HUES48 (cell line): Measurements from ENCODE around the gene CCDC190.
"Not testable (repeated sequence)": the region's sequence is repeated elsewhere in the genome, so short reads cannot be mapped to it uniquely, and the experiment has no call there.

Experiments
- H3K27ac ChIP-seq: one replicate; pipeline ENCODE4 v1.7.0; 2013; ENCODE audit warnings: low read depth, low read length, inconsistent platforms
- H3K27me3 ChIP-seq: 2 replicates; pipeline ENCODE4 v1.6.1; 2013; ENCODE audit warnings: mild to moderate bottlenecking, low read length; ENCODE audit not compliant: control insufficient read depth, insufficient read depth
- H3K36me3 ChIP-seq: 2 replicates; pipeline ENCODE4 v1.6.1; 2013; ENCODE audit warnings: low read length; ENCODE audit not compliant: control insufficient read depth, insufficient read depth
- H3K4me1 ChIP-seq: 2 replicates; pipeline ENCODE4 v1.6.1; 2013; ENCODE audit warnings: mild to moderate bottlenecking, low read length; ENCODE audit not compliant: control insufficient read depth, insufficient read depth
- H3K4me3 ChIP-seq: 2 replicates; pipeline ENCODE4 v1.5.1; 2013; ENCODE audit warnings: mild to moderate bottlenecking, low read depth, low read length
- H3K9ac ChIP-seq: 2 replicates; pipeline ENCODE4 v1.6.1; 2013; ENCODE audit warnings: mild to moderate bottlenecking, low read depth, low read length, moderate library complexity
- H3K9me3 ChIP-seq: 2 replicates; pipeline ENCODE4 v1.6.1; 2013; ENCODE audit warnings: low read length; ENCODE audit not compliant: control insufficient read depth, insufficient read depth

Gene CCDC190

GRCh38 chr1:162877412-162877811 is 16.4 kb upstream of the CCDC190 start:
- H3K27me3 ChIP-seq = no peaks in the 10 kb centered on the region
- H3K4me3 ChIP-seq = no peak overlapping the region
- no peaks in the 10 kb centered on the region for H3K36me3 ChIP-seq
- no peak overlapping the region for H3K9ac ChIP-seq
- H3K27ac ChIP-seq = no peak overlapping the region
- no peaks in the 10 kb centered on the region; the same call in 1 of the 2 replicates for H3K9me3 ChIP-seq
- no peaks in the 10 kb centered on the region for H3K4me1 ChIP-seq

GRCh38 chr1:162876751-162877150 is 15.8 kb upstream of the CCDC190 start:
- H3K9me3 ChIP-seq = no peaks in the 10 kb centered on the region; the same call in 1 of the 2 replicates
- H3K4me1 ChIP-seq = no peaks in the 10 kb centered on the region
- H3K36me3 ChIP-seq = no peaks in the 10 kb centered on the region
- H3K4me3 ChIP-seq = no peak overlapping the region
- H3K27ac ChIP-seq = no peak overlapping the region
- no peaks in the 10 kb centered on the region for H3K27me3 ChIP-seq
- no peak overlapping the region for H3K9ac ChIP-seq

DNA sequence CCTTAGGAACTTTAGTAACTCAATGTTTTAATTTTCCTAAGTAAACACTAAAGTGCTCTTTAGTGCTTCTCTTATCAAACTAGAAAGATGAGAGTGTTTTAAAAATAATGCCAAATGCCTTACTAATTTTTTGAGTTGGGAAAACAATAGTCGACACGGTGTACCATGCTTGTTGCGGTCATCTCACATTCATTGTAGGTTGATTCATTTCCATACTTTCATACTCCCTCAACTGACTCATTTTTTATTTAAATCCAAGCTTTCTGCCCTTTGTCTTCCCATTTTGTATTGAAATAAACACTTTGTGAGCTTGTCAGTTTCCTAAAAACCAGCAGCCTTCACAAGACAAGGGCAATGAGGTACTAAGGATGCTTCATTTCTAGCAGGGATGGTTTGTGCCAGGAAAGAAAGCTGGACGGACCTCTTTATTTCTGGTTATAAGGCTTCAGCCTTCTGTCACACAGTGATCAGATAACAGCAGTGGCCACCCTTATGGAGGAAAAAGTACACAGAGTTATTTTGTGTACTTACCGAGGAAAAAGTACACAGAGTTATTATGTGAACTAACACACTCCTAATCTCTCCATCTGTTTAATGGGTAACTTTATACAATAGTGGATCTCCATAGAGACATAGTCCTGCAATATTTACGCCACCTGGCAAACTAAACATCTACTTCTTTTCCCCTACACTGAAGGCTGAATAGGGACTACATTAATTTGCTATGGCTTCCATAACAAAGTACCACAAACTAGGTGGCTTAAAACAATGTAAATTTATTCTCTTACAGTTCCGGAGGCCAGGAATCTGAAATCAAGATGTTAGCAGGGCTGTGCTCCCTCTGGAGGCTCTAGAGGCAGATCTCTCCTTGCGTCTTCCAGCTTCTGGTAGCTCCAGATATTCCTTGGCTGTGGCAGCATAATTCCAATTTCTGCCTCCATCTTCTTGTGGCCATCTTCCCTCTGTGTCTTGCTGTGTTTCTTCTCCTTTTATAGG is 13.0 kb upstream of the CCDC190 start:
- Histone ChIP-seq H3K36me3 (no peaks in the 10 kb centered on the region), H3K27me3 (no peaks in the 10 kb centered on the region), H3K9me3 (no peaks in the 10 kb centered on the region; the same call in 1 of the 2 replicates), H3K4me1 (no peaks in the 10 kb centered on the region), H3K4me3 (no peak overlapping the region), H3K9ac (no peak overlapping the region), H3K27ac (no peak overlapping the region)

GRCh38 chr1:162872981-162873380 is 12.0 kb upstream of the CCDC190 start:
- Histone ChIP-seq H3K9ac (no peak overlapping the region), H3K4me1 (no peaks in the 10 kb centered on the region), H3K9me3 (no peaks in the 10 kb centered on the region; the same call in 1 of the 2 replicates), H3K4me3 (no peak overlapping the region), H3K27ac (no peak overlapping the region), H3K36me3 (no peaks in the 10 kb centered on the region), H3K27me3 (no peaks in the 10 kb centered on the region)

DNA sequence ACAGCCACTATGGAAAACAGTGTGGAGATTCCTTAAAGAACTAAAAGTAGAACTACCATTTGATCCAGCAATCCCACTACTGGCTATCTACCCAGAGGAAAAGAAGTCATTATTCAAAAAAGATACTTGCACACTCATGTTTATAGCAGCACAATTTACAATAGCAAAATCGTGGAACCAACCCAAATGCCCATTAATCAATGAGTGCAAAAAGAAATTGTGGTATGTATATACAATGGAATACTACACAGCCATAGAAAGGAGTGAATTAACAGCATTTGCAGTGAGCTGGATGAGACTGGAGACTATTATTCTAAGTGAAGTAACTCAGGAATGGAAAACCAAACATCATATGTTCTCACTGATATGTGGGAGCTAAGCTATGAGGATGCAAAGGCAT is 10.4 kb upstream of the CCDC190 start:
- H3K4me3 ChIP-seq, H3K27me3 ChIP-seq, H3K27ac ChIP-seq, H3K4me1 ChIP-seq, H3K9me3 ChIP-seq, H3K9ac ChIP-seq, H3K36me3 ChIP-seq: not testable (repeated sequence)

- Histone ChIP-seq H3K27me3 (no peaks in the 10 kb centered on the region), H3K36me3 (no peaks in the 10 kb centered on the region), H3K9me3 (no peaks in the 10 kb centered on the region; the same call in 1 of the 2 replicates), H3K4me3 (no peak overlapping the region), H3K27ac (no peak overlapping the region), H3K4me1 (no peaks in the 10 kb centered on the region), H3K9ac (no peak overlapping the region)
These were observed 8.0 kb upstream of the CCDC190 start for GRCh38 chr1:162868972-162869371.

GRCh38 chr1:162861625-162862024 is 650 bp upstream of the CCDC190 start:
- Histone ChIP-seq H3K9ac (no peak overlapping the region), H3K4me3 (no peak overlapping the region), H3K36me3 (no peaks in the 10 kb centered on the region), H3K9me3 (no peaks in the 10 kb centered on the region), H3K4me1 (no peaks in the 10 kb centered on the region), H3K27me3 (no peaks in the 10 kb centered on the region), H3K27ac (no peak overlapping the region)

DNA sequence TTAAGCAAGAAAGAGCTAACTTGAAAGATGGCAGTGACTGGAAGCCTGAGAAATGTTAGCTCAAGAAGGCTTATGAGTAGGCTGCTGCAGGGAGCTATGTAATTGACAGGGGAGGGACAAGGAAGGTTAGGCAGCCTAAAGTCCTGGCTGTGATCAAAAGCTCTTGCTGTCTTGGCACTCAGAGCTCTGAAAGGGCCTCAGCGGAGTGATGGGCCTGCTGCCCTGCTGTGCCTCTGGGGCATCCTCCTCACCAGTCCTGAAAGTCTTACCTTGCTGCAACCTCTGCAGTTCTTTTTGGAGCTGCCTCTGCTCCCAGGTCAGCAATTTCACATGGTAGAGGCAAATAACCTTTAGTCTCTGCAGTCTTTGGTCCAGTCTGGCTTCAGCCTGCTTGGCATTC is 1.8 kb downstream of the CCDC190 start:
- Histone ChIP-seq H3K4me1 (no peaks in the 10 kb centered on the region), H3K4me3 (no peak overlapping the region), H3K9me3 (no peaks in the 10 kb centered on the region), H3K27me3 (no peaks in the 10 kb centered on the region), H3K9ac (no peak overlapping the region), H3K36me3 (no peaks in the 10 kb centered on the region), H3K27ac (no peak overlapping the region)

- no peak overlapping the region for H3K27ac ChIP-seq
- H3K9ac ChIP-seq = no peak overlapping the region
- H3K9me3 ChIP-seq = no peaks in the 10 kb centered on the region
- H3K27me3 ChIP-seq = no peaks in the 10 kb centered on the region
- H3K4me3 ChIP-seq = no peak overlapping the region
- no peaks in the 10 kb centered on the region for H3K4me1 ChIP-seq
- no peaks in the 10 kb centered on the region for H3K36me3 ChIP-seq
These were observed 3.1 kb downstream of the CCDC190 start for GRCh38 chr1:162857850-162858249.

DNA sequence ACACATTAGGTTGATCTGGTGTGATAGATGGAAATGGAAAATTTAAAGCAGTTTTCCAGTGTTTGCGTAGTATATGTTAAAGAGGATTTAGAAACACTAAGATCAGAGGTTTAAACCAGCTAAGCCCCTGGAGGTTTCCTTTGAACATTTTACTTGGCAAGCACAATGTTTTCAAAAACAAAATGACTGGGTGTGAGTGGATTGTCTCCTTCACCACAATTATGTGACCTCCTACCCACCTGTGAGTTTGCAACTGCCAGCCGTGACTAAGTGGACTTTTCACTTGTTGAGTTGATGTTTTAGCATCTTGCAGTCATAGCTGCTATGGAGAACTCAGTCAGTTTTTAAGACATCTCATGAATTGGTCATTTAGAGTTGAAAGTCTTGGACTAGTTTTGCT is 4.7 kb downstream of the CCDC190 start:
- Histone ChIP-seq H3K4me3 (no peak overlapping the region), H3K27ac (no peak overlapping the region), H3K9ac (no peak overlapping the region), H3K9me3 (no peaks in the 10 kb centered on the region), H3K27me3 (no peaks in the 10 kb centered on the region), H3K4me1 (no peaks in the 10 kb centered on the region), H3K36me3 (no peaks in the 10 kb centered on the region)

DNA sequence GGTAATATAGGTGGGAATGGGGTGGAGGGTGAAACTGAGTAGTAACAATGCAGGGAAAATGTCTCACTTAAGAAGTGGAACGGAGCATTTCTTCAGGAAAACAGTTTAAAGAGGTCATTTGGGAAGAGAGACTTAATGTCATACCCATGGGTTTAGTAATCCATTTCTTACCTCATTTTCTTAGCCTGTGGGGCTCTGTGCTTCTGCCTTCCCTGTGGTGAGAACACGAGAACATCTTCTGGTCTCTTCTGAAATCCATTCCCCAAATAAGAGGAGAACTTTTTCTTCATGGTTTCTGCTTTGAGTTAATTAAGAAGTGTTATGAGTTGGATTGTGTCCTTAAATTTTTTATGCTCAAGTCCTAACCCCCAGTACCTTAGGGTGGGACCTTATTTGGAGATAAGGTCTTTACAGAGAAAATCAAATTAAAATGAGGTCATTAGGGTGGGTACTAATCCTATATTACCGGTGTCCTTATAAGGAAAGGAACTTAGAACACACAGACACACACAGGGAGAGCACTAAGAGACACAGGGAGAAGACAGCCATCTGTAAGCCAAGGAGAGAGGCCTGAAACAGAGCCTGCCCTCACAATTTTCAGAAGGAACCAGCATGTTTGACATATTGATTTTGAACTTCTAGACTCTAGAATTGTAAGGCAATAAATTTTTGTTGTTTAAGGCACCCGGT is 5.4 kb downstream of the CCDC190 start:
- H3K9ac ChIP-seq = no peak overlapping the region
- no peaks in the 10 kb centered on the region for H3K27me3 ChIP-seq
- no peak overlapping the region for H3K4me3 ChIP-seq
- no peaks in the 10 kb centered on the region for H3K36me3 ChIP-seq
- no peaks in the 10 kb centered on the region for H3K4me1 ChIP-seq
- H3K9me3 ChIP-seq = no peaks in the 10 kb centered on the region
- no peak overlapping the region for H3K27ac ChIP-seq
